Kasumi-1 (cell line): Measurements from ENCODE around the gene RPL11.
"Not testable (repeated sequence)": the region's sequence is repeated elsewhere in the genome, so short reads cannot be mapped to it uniquely, and the experiment has no call there.

Experiments used
- DNase-seq, 2 experiments: peaks; one replicate each; lab custom pipeline; 2025; lab: John Stamatoyannopoulos, UW

RPL11 gene

GRCh38 chr1:23691499-23692307 is at the start of gene RPL11:
Gene RPL11, plus strand, starts transcription at chr1:23691806. Its CDS starts 18 bp downstream, at chr1:23691824.
- DNase-seq: peak; percentile 97 to 98

GRCh38 chr1:23643736-23644554 is 47.7 kb upstream of the RPL11 start:
- DNase-seq: no peak

GRCh38 chr1:23644555-23644866 is 47.1 kb upstream of the RPL11 start:
- DNase-seq: no peak

- no peak for DNase-seq
Observed at GRCh38 chr1:23645338-23645737, 46.3 kb upstream of the RPL11 start.

GRCh38 chr1:23646091-23646490 is 45.5 kb upstream of the RPL11 start:
- no peak for DNase-seq

GRCh38 chr1:23646541-23646940 is 45.1 kb upstream of the RPL11 start:
- DNase-seq: no peak

GRCh38 chr1:23648576-23648975 is 43.0 kb upstream of the RPL11 start:
- no peak for DNase-seq

- not testable (repeated sequence) for DNase-seq
Observed at GRCh38 chr1:23649157-23649556, 42.4 kb upstream of the RPL11 start.

GRCh38 chr1:23650344-23650990 is 41.1 kb upstream of the RPL11 start:
- DNase-seq: no peak

- DNase-seq: no peak
Observed at GRCh38 chr1:23651069-23651808, 40.4 kb upstream of the RPL11 start.

GRCh38 chr1:23657659-23658275 is 33.8 kb upstream of the RPL11 start:
- DNase-seq: peak; percentile 43 to 63

- no peak for DNase-seq
Observed at GRCh38 chr1:23660671-23661070, 30.9 kb upstream of the RPL11 start.

GRCh38 chr1:23661887-23662286 is 29.7 kb upstream of the RPL11 start:
- no peak for DNase-seq

- peak; percentile 45 to 50 for DNase-seq
Observed at GRCh38 chr1:23664837-23665795, 26.5 kb upstream of the RPL11 start.

GRCh38 chr1:23667411-23667810 is 24.2 kb upstream of the RPL11 start:
- DNase-seq: no peak

- DNase-seq: no peak
Observed at GRCh38 chr1:23670709-23671108, 20.9 kb upstream of the RPL11 start.

GRCh38 chr1:23673086-23673813 is 18.4 kb upstream of the RPL11 start:
- peak; percentile 27 to 59 for DNase-seq

GRCh38 chr1:23679815-23680214 is 11.8 kb upstream of the RPL11 start:
- DNase-seq: no peak

GRCh38 chr1:23682946-23683345 is 8.7 kb upstream of the RPL11 start:
- no peak for DNase-seq

- DNase-seq: no peak
Observed at GRCh38 chr1:23684415-23684814, 7.2 kb upstream of the RPL11 start.
